CD14-positive monocyte (primary cell): ENCODE results near the gene IER5. TPM values are rescaled to one million over a fixed set of nuclear protein-coding genes. Genes with fewer than 3 reads are reported as not detected.
A peak's percentile ranks its signal among the peaks of the same experiment; 100 is the strongest.

Source experiments
- DNase-seq, 3 donors: peaks; one replicate each; pipeline ENCODE4 v3.0.0-alpha.2; 2011 to 2022
- H2AFZ ChIP-seq: 2 replicates; pipeline ENCODE4 v1.6.0; 2012; ENCODE audit warnings: mild to moderate bottlenecking, low read depth, low read length, inconsistent platforms; ENCODE audit not compliant: insufficient read depth, poor library complexity, severe bottlenecking
- H3K27ac ChIP-seq, 2 donors: 1 replicate in 1 of 2; 2 replicates in 1 of 2; pipeline ENCODE4 v1.5.1; 2012 to 2013; ENCODE audit warnings: low read length in 2 of 2, control low read depth in 1 of 2, inconsistent platforms in 1 of 2, low read depth in 1 of 2, mild to moderate bottlenecking in 1 of 2
- H3K27me3 ChIP-seq, 2 donors: one replicate each; pipeline versions ENCODE4 v1.6.0 to v1.6.1; 2011 to 2013; ENCODE audit warnings: low read length in 2 of 2; ENCODE audit not compliant: control insufficient read depth in 2 of 2, insufficient read depth in 2 of 2
- H3K36me3 ChIP-seq, 2 donors: replicated peaks in 1 of 2; 1 replicate in 1 of 2; 2 replicates in 1 of 2; pipeline versions ENCODE4 v1.5.1 to v1.6.1; 2012 to 2013; ENCODE audit warnings: low read length in 2 of 2, control low read depth in 1 of 2, inconsistent platforms in 1 of 2, mild to moderate bottlenecking in 1 of 2; ENCODE audit not compliant: insufficient read depth in 2 of 2, control insufficient read depth in 1 of 2
- H3K4me1 ChIP-seq, 2 donors: 1 replicate in 1 of 2; 2 replicates in 1 of 2; pipeline versions ENCODE4 v1.5.1 to v1.6.1; 2012 to 2013; ENCODE audit warnings: low read length in 2 of 2, control low read depth in 1 of 2, inconsistent platforms in 1 of 2, mild to moderate bottlenecking in 1 of 2, moderate library complexity in 1 of 2; ENCODE audit not compliant: insufficient read depth in 2 of 2, control insufficient read depth in 1 of 2
- H3K4me2 ChIP-seq: replicated peaks from 2 replicates; pipeline ENCODE3; 2012; ENCODE audit warnings: low read length, moderate library complexity, mild to moderate bottlenecking; ENCODE audit not compliant: poor library complexity, severe bottlenecking; ENCODE audit errors: extremely low read depth
- H3K4me3 ChIP-seq, 3 experiments: fragments of 200-600 bp in 1 of 3; sonication (generic) in 1 of 3; replicated peaks in 1 of 3; 1 replicate in 2 of 3; 2 replicates in 1 of 3; pipeline ENCODE4 v1.5.1; 2011 to 2013; ENCODE audit warnings: low read length in 3 of 3, mild to moderate bottlenecking in 3 of 3, control low read depth in 2 of 3, low read depth in 2 of 3, inconsistent platforms in 1 of 3, moderate library complexity in 1 of 3
- H3K79me2 ChIP-seq: 2 replicates; pipeline ENCODE4 v1.6.0; 2012; ENCODE audit warnings: mild to moderate bottlenecking, control low read depth, inconsistent platforms, low read length, moderate library complexity; ENCODE audit not compliant: insufficient read depth
- H3K9ac ChIP-seq: 2 replicates; pipeline ENCODE4 v1.6.0; 2017; ENCODE audit warnings: low read length, mild to moderate bottlenecking; ENCODE audit not compliant: insufficient read depth, poor library complexity, severe bottlenecking
- H3K9me3 ChIP-seq, 2 donors: replicated peaks in 1 of 2; 1 replicate in 1 of 2; 2 replicates in 1 of 2; pipeline versions ENCODE4 v1.5.1 to v1.6.1; 2012 to 2013; ENCODE audit warnings: low read length in 2 of 2, control low read depth in 1 of 2; ENCODE audit not compliant: control insufficient read depth in 1 of 2, insufficient read depth in 1 of 2
- H4K20me1 ChIP-seq: 2 replicates; pipeline ENCODE4 v1.6.0; 2012; ENCODE audit warnings: mild to moderate bottlenecking, low read length, control low read depth, moderate library complexity; ENCODE audit not compliant: insufficient read depth
- H3K27ac Mint-ChIP-seq, 7 donors: one replicate each; pipeline ENCODE4 v1.8.0; 2020; ENCODE audit warnings: mild to moderate bottlenecking in 7 of 7, mixed read lengths in 7 of 7, moderate library complexity in 6 of 7, inconsistent platforms in 2 of 7
- H3K27me3 Mint-ChIP-seq, 3 donors: one replicate each; pipeline ENCODE4 v1.8.0; 2021 to 2022; ENCODE audit warnings: low read depth in 3 of 3, mild to moderate bottlenecking in 3 of 3, mixed read lengths in 3 of 3, moderate library complexity in 3 of 3, inconsistent platforms in 1 of 3
- H3K36me3 Mint-ChIP-seq, 2 donors: one replicate each; pipeline ENCODE4 v1.8.0; 2020; ENCODE audit warnings: mixed read lengths in 2 of 2, inconsistent platforms in 1 of 2, mild to moderate bottlenecking in 1 of 2
- H3K4me1 Mint-ChIP-seq: one replicate; pipeline ENCODE4 v1.8.0; 2020; ENCODE audit warnings: mild to moderate bottlenecking, mixed read lengths
- H3K4me3 Mint-ChIP-seq, 2 donors: one replicate each; pipeline ENCODE4 v1.8.0; 2020; ENCODE audit warnings: mild to moderate bottlenecking in 2 of 2, mixed read lengths in 2 of 2, moderate library complexity in 1 of 2
- H3K9me3 Mint-ChIP-seq, 7 donors: one replicate each; pipeline ENCODE4 v1.8.0; 2020 to 2022; ENCODE audit warnings: mixed read lengths in 7 of 7, mild to moderate bottlenecking in 6 of 7, moderate library complexity in 6 of 7, inconsistent platforms in 2 of 7
- CTCF ChIP-seq: fragments of 200-600 bp; IDR thresholded peaks from one replicate; pipeline ENCODE4 v1.8.0; 2022; ENCODE audit warnings: antibody characterized with exemption, mild to moderate bottlenecking
- WGBS: methylation state at CpG from one replicate; pipeline ENCODE4 v1.1.5; 2013; ENCODE audit warnings: missing lambda C conversion rate; ENCODE audit not compliant: insufficient coverage; 5-methylcytosine and 5-hydroxymethylcytosine counted together
- intact Hi-C, 2 donors: fragments of 100-400 bp; cut with micrococcal nuclease; formaldehyde crosslinking; loops; one replicate each; pipeline versions ENCODE4 v1.15.0 to v1.15.1; 2023
- polyA plus RNA-seq, 3 donors: library from polyadenylated mRNA; depleted of rRNA in 1 of 3; unstranded in 2 of 3; stranded (reverse) in 1 of 3; fragments of 300-500 nt in 2 of 3; fragments of >200 nt in 1 of 3; fragmentation: Illumina TruSeq in 2 of 3; gene quantifications; 1 replicate in 2 of 3; 2 replicates in 1 of 3; pipeline ENCODE4 v1.2.3, GENCODE V29; 2012 to 2021

The IER5 gene
- polyA plus RNA-seq, 3 donors: 13.7 to 110 (median 29.0) TPM

GRCh38 chr1:181134543-181135436 is 46.3 kb downstream of the IER5 start:
- H3K4me1 Mint-ChIP-seq: peaks cover 92% of the 10 kb centered on the region

More at GRCh38 chr1:181134543-181135436, 46.3 kb downstream of the IER5 start:
- peak overlapping the region; percentile 83 to 87 for H3K4me3 Mint-ChIP-seq
- no peaks in the 10 kb centered on the region for H3K36me3 ChIP-seq
- H3K79me2 ChIP-seq: no peaks in the 10 kb centered on the region
- TF ChIP-seq CTCF: no peak
- peaks cover 0 to 2% (median 0%) of the 10 kb centered on the region in 7 donors for H3K9me3 Mint-ChIP-seq
- no peaks in the 10 kb centered on the region for H3K9me3 ChIP-seq
- peaks cover 0 to 6% (median 4%) of the 10 kb centered on the region in 3 donors for H3K27me3 Mint-ChIP-seq
- H3K36me3 Mint-ChIP-seq: peaks cover 5 to 8% of the 10 kb centered on the region in 2 donors
- H3K27ac ChIP-seq: peak overlapping the region; percentile 95 to 98
- peak overlapping the region; percentile 70 for H3K4me2 ChIP-seq
- peaks cover 82 to 94% of the 10 kb centered on the region in 2 donors for H3K4me1 ChIP-seq
- peak overlapping the region; percentile 66 for H3K9ac ChIP-seq
- H3K27me3 ChIP-seq: no peaks in the 10 kb centered on the region
- peak; percentile 84 to 94 (median 90) for DNase-seq
- H4K20me1 ChIP-seq: no peaks in the 10 kb centered on the region
- H3K4me3 ChIP-seq: peak overlapping the region in 2 of 3 experiments; percentile 28 to 58
- H3K27ac Mint-ChIP-seq: peak overlapping the region; percentile 98 to 100 (median 99)
- intact Hi-C loops: loop anchor here in 1 of 2 donors (2.0 kb wide), 1 partner anchor 44 kb away; no protein-coding TSS in a partner anchor
- 50% methylated on average over 9 of the region's 17 CpGs for WGBS
- H2AFZ ChIP-seq: no peak overlapping the region
